HG03280 (cell line): ENCODE measurements around the gene SLC22A23.
A peak's percentile ranks its signal among the peaks of the same experiment; 100 is the strongest.
"Not testable (repeated sequence)": the region's sequence is repeated elsewhere in the genome, so short reads cannot be mapped to it uniquely, and the experiment has no call there.

ENCODE experiments used
- ATAC-seq: cut with Tn5 transposase; IDR thresholded peaks from one replicate; pipeline ENCODE4 v1.9.1; 2021; ENCODE audit warnings: mild to moderate bottlenecking, moderate library complexity; ENCODE audit not compliant: unreplicated experiment

The SLC22A23 gene

DNA sequence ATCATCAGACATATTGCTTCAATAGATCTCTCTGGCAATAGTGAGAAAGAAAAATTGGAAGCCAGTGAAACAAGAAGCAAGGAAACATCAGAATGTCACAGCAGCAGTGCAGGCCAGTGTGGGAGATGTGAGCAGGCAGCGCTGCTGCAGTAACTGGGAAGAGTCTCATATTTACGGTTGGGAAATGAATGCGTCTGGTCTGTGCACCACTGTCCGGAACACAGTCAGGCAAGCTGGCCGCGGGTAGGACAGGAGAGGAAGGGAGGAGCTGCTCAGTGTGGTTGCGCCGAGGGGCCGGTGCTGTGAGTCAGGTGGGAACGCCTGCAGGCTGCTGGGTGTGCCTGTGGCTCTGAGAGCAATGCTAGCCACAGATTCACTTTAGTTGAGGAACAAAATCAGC is 204.5 kb downstream of the SLC22A23 start:
- ATAC-seq: no peak

DNA sequence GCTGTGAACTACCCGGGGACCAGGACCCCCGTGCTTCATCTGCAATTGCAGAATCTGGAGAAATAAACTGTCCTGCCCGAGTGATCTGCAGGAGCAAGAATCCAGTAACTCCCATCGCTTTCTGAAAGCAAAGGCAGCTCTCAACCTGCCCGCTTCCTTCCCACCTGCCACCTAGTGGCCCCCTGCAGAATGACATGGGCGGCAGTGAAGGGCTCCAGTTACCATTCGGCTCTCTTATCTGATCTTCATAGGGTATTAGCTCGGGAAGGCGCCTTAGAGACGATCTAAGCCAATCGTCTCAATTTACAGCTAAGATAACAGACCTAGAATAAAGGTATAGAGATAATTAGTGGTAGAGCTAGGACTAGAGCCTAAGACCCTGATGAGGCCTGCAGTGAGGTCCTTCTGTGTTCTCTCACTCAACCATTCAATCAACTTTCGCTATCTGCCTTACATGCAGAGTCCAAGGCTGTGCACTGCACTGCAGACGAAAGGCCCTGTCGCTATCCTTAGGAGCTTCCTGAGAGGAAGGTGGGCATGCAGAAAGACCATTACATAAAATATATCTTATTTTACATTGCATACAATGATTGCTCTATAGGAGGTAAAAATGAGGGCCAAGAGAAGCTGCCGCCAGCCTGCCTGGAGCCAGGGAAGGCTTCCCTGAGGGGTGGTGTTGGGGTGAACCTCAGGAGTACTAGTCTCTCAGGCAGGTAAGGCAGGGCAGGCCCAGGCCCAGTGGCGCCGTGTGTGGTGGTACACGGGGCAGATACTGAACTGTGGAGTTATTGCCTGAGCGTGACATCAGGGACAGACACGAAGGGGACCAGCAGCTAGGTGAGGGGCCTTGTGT is 205.2 kb downstream of the SLC22A23 start:
- ATAC-seq: peak; percentile 84

DNA sequence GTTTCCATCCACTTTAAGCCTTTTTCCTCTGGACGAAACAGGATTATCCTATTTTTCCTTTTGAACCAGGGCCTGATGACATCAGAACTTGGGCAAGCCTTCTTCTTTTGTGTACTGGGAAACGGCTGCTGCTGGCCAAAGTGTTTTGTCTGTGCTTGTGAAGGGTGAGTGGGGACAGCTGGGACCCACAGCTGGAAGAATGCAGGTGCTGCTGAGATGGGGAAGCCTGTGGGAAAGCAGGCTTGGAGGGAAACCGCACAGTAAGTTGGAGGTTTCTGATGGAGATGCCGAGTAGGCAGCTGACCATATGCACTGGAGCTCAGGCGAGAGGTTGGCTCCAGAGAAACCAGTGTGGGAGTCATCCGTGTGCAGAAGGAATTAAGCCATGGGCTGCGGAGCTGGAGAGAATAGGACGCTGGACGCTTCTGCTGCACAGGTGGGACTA is 206.6 kb downstream of the SLC22A23 start:
- no peak for ATAC-seq

DNA sequence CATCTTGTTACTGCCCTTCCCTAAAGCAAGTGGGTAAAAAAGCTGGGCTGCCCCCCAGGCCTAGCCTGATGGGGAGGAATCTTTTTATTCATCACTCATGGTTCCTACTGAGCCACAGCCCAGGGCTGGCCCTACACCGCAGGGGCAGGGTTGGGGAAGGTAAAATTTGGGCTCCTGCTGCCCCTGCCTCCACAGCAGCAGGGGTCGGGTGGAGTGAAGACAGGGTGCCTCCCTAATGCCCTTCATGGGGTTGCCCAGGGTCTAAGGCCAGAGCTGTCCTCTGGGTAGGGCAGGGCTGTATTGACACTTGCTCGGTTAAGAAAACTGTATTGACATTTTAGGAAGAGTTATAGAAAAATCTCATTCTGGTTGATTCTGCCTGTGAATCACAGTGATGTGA is 207.0 kb downstream of the SLC22A23 start:
- ATAC-seq: no peak

DNA sequence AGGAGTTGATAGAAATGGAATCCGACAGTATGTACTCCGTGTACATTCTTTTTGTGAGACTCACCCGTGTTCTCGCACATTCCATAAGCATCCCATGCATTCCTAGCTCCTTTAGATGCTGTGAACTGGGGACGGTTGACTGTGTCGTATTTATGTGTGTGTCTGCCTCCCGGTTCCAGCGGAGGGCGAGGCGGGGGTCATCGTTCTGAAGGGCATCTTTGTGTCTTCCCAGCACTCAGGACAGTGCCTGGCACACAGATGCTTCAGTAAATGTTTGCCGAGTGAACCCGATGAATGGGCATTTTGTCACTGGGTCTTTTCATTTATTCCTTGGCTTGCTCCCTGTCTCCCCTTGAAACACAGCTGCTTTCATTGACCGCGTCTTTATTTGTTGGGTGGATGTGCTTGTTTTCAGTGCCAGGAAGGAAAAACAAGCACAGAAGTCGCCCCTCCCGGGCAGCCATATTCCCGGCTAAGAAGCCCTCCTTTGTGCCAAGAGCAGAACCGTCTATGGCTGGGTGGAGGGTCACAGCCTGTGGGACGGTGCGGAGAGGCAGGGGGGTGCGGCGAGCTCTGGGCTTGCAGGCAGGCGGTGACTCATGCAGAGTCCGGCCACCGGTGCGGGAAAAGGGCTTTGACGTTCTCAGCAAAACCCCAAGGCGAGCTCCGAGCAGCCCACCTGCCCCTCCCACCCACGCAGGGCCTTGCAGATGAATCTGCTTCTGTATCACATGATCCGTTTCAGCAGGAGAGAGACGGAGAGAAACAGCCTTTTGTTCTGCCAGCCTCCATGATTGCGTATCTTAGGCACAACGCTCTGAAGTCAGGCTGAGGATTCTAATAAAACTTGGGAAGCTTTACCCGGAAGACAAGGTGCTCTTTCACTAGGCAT is 209.3 kb downstream of the SLC22A23 start:
- ATAC-seq: no peak

DNA sequence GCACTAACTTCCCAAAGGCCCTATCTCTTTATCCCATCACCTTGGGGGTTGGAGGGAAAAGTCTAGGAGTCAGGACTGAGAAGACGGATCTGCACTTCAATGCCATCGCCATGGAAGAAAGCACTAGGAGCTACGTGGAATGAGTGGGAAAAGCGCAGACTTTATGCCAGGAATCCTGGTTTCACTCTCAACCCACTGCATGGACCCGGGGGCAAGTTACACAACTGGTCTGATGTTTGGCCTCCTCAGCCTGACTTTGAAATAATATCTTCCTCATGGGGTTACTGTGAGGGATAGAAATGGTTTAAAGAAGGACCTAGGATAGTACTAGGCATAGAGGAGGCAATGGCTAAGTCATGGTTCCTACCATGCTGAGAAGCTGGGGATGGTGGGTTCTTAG is 211.6 kb downstream of the SLC22A23 start:
- no peak for ATAC-seq

DNA sequence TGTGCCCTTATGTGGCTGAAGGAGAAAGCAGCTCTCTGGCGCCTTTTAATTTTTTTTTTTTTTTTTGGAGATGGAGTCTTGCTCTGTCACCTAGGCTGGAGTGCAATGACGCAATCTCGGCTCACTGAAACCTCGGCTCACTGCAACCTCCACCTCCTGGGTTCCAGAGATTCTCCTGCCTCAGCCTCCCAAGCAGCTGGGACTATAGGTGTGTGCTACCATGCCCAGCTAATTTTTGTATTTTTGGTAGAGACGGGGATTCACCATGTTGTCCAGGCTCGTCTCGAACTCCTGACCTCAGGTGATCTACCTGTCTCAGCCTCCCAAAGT is 212.1 kb downstream of the SLC22A23 start:
- ATAC-seq: not testable (repeated sequence)

DNA sequence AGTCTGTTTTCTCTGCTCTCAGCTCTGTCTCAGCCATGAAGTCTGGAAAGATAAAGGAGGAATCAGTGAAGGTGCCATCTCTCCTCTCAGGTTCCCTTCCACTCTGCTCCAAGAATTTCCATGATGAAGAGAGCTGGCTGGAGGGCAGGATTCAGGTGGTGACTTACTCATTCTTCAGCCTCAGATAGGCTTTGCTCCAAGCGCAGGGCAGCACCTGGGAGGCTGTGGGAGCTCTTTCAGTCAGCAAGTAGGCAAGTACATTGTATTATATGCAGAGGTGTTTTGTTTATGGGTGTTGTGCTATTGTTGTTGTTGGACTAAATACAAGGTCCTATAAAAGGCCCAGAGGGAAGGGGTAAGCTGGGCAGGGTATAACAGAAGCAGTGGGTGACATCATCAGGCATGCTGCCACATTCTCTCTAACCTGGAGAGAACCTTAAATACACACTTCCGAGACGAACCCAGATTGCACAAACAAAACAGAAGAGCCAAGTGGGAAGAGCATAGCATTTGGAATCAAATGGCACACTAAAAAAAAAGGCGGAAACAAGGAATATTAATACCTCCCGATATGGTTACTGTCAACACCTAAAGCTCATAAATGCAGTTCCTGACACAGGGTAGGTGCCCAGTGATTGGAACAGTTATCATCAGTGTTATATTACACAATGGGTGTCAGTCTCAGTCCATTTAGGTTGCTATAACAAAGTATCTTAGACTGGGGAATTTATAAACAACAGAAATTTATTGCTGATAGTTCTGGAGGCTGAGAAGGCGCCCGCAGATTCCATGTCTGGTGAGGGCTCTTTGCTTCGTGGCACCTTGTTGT is 212.6 kb downstream of the SLC22A23 start:
- ATAC-seq: no peak

DNA sequence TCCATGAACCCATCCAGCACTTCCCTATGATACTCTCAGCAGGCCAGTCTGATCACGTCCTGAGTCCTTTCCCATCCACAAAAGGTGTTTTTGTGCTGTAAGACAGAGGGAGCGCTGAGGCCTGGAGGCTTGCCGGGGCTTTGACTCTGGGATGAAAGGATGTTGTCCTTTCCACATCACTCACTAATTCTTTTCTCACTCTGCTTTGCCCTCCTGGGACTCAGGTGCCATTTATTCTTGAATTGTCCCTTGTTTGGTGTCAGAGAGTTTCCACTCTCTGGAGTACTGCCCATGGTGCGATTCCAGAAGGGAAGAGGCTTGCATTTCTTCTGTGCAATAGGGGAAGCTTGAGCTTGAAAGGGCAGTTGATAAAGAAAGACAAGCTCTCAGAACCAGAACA is 214.1 kb downstream of the SLC22A23 start:
- ATAC-seq: no peak

DNA sequence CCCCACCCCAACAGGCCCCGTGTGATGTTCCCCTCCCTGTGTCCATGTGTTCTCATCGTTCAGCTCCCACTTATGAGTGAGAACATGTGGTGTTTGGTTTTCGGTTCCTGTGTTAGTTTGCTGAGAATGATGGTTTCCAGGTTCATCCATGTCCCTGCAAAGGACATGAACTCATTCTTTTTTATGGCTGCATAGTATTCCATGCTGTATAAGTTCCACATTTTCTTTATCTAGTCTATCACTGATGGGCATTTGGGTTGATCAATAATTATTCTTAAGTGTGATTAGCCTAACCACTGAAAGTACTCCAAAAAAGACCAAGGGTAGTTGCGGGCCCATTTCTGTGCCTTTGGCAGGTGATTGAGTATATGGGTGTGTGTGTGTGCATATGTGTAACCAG is 215.1 kb downstream of the SLC22A23 start:
- not testable (repeated sequence) for ATAC-seq

DNA sequence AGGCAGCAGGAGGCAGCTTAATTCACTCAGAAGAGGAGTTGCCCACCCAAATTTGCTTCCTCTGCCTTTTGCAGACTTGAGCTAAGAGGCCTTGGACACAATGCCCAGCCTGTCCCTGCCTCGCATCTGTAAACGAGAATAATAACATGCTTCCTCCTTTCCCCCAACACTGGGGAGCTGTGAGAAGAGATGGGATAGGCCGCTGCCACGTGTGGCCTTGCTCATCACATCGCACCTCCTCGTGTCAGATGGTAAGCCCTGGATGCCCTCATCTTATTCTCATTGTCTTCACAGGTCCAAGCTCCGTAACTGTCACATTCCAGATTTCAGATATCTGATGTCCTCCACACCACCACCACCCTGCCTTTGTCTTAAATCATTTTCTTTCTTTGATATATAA is 216.3 kb downstream of the SLC22A23 start:
- no peak for ATAC-seq

DNA sequence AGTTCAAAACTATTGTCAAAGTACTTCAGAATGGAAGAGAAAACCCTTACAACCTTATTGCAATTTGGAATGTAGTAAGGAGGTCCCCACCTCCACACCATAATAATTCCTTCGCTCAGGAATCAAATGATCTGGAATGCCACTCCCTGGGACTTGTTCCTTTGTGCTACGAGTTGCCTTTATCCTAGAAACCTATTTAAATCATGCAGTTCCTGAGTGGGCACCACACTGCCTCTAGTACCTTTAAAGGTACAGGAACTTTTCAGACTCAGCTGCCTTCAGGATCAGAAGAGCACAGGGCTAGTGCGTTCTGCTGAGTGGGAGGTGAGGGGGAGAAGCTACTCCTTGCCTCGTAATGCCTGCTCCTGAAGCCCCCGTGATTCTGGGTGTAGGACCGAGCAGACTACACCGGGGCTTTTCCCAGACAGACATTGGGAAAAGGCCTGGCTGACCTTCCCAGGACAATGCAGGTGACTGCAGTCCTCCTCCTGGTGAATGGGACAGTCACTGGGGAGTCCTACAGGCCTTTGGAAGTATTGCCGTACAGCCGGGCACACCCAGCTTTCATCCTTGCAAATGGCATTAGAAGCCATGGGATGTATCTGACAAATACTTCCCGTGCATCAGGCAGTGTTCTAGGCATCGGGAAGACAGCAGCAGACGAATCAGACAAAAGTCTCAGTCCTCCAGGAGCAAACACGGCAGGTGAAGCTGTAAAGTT is 217.6 kb downstream of the SLC22A23 start:
- ATAC-seq: no peak

DNA sequence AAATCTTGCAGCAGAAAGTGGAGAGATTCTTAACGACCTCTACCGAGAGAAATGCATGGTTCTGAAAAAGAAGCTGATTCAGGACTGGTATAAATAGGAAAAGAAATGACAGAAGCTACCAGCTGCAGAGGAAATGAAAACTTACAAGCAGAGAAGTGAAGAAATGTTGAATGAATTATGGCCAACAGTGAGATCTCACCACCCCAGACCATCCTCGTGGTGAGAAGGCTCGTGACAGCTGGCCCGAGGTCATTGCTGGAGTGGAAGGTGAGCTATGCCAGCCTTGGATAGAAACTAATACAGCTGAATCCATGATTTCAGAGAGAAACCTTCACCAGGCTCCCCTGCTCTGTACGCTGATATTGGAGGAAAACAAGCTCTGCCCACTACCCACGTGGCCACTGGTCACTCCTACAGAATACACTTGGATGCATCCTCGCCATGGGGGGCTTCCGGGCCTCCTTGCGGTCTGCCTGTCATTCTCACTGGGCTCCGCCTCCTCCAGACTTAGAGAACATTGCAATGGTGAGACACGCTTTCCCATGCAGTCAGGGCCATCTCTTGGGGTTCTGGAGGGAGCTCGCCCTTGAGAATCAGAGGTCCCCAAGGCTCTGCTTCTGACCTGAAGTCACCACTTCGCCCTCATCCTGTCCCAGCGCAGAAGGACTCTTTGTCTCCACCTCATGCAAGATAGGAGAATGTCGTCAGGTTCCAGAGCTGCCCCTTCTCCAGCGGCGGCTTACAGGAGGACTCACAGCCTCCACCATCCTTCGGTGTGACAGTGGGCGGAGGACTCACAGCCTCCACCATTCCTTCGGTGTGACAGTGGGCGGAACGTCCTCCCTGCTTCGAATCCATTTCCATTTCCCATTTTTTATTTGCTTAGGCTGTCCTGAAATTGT is 218.8 kb downstream of the SLC22A23 start:
- ATAC-seq: no peak

DNA sequence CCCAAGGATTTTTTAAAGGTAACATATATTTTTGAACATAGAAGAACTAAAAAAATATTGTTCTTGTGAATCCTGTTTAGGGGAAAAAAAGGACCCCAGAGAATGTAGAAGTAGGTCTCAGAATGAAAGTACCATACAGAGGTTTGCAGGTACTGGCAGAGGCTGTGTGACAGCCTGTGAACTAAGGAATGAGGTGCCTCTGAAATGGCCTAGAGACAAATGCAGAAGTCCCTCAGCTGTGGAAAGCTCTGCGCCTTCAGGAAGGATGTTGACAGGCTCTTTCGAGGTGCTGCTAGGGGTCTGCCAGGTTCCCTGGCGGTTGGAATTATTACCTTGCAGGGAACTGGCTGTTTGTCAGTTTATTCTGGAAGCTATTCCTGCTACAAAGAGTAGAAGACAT is 220.8 kb downstream of the SLC22A23 start:
- ATAC-seq: no peak

DNA sequence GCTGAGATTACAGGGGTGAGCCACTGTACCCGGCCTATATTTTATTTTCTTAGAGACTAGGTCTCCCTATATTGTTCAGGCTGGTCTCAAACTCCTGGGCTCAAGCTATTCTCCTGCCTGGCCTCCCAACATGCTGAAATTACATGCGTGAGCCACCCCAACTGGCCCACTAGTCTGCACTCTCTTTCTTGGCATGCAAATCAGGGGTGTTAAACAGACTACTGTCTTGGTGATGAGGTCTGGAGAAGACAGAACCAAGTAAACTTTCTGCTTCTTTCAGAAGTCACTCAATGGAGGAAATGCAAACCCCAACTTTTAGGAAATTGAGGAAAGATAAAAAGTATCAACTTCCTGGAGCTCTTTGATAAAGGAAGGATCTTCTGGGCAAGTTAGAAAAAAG is 221.4 kb downstream of the SLC22A23 start:
- no peak for ATAC-seq

DNA sequence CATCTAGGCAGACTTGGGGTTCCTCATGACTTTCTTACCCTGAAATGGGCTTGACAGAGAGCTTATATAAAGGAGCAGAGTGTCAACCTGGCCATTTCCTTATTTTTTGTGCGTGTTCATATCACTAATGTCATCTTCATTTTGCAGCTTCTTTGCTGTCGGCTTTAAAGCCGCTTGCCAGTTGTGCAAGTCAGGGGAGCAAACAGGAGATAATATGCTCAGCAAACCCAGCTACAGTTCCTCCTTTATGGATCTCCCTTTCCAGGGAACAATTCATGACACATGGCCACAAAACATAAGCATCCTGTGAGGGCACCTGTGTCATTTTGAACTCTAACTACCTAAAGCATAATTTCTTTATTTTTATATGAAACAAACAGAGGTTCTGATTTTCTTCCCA is 222.9 kb downstream of the SLC22A23 start:
- ATAC-seq: no peak

DNA sequence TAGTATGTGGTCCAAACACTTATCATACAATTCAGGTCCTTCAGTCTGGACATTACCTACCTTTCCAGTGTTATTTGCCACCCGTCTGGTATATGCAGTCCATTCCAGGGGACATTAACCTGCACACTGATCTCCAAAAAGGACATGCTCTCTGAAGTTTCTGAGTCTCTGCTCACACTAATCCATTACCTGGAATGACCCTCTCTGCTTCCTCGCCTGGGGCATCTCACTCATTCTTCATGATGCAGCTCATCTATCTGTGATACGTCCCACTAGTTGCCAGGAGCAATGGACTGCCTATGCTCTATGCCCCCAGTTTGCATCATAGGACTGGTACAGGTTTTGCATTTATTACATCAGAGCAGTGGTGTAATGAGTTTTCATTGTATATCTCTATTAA is 223.5 kb downstream of the SLC22A23 start:
- ATAC-seq: no peak

DNA sequence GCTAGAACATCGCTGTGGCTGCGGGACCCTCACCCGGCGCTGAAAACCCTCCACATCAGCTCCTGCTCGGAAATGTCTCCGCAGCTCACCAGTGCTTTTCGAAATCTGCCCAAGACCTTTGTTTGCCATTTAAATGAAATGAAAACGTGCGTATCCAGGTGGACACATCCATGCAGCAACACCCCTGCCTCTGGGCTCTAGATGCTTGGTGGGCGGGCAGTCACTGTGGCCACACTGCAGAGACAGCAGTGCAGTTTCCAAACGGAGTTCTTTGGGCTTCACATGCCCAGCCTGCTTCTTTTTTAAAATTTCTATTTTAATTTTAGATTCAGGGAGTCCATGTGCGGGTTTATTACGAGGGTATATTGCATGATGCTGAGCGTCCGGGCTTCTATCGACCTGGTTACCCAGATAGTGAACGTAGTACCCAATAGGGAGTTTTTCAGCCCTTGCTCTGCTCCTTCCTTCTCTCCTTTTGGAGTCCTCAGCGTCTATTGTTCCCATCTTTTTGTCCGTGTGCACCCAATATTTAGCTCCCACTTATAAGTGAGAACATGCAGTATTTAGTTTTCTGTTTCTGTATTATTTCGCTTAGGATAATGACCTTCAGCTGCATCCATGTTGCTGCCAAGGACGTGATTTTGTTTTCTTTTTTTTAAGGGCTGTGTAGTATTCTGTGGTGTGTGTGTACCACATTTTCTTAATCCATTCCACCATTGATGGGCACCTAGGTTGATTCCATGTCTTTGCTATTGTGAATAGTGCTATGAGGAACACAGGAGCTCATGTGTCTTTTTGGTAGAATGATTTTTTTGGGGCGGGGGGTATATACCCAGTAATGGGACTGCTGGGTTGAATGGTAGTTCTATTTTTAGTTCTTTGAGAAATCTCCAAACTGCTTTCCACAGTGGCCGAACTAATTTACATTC is 224.6 kb downstream of the SLC22A23 start:
- no peak for ATAC-seq
